ENCODE measurements around the gene TFEB.

Gene TFEB

GRCh38 chr6:41690541-41691330 is 44.7 kb downstream of the TFEB start:
- no peak for DNase-seq (ENCODE audit: low read depth)

GRCh38 chr6:41689171-41690008 is 46.0 kb downstream of the TFEB start:
- no peak for DNase-seq (ENCODE audit: low read depth)

- no peak for DNase-seq (ENCODE audit: low read depth)
These were observed 47.0 kb downstream of the TFEB start for GRCh38 chr6:41688256-41688965.

GRCh38 chr6:41687501-41688175 is 47.8 kb downstream of the TFEB start:
- DNase-seq (ENCODE audit: low read depth), result no peak

- DNase-seq (ENCODE audit: low read depth), result no peak
These were observed 49.6 kb downstream of the TFEB start for GRCh38 chr6:41685641-41686380.

GRCh38 chr6:41684311-41685180 is 50.9 kb downstream of the TFEB start:
- DNase-seq (ENCODE audit: low read depth), result no peak

- peak; percentile 69 for DNase-seq (ENCODE audit: low read depth)
These were observed 51.7 kb downstream of the TFEB start for GRCh38 chr6:41683523-41684310.

GRCh38 chr6:41683273-41683522 is 52.2 kb downstream of the TFEB start:
- DNase-seq (ENCODE audit: low read depth), result no peak

- DNase-seq (ENCODE audit: low read depth), result no peak
These were observed 52.7 kb downstream of the TFEB start for GRCh38 chr6:41682497-41683272.

- peak; percentile 52 for DNase-seq (ENCODE audit: low read depth)
These were observed 53.3 kb downstream of the TFEB start for GRCh38 chr6:41682056-41682477.

- no peak for DNase-seq (ENCODE audit: low read depth)
These were observed 55.0 kb downstream of the TFEB start for GRCh38 chr6:41680182-41680965.

- no peak for DNase-seq (ENCODE audit: low read depth)
These were observed 55.7 kb downstream of the TFEB start for GRCh38 chr6:41679696-41680095.

GRCh38 chr6:41678511-41679084 is 56.8 kb downstream of the TFEB start:
- DNase-seq (ENCODE audit: low read depth), result no peak

GRCh38 chr6:41677124-41677921 is 58.1 kb downstream of the TFEB start:
- no peak for DNase-seq (ENCODE audit: low read depth)

- DNase-seq (ENCODE audit: low read depth), result no peak
These were observed 59.0 kb downstream of the TFEB start for GRCh38 chr6:41676431-41676830.

GRCh38 chr6:41675992-41676391 is 59.4 kb downstream of the TFEB start:
- no peak for DNase-seq (ENCODE audit: low read depth)

- no peak for DNase-seq (ENCODE audit: low read depth)
These were observed 60.1 kb downstream of the TFEB start for GRCh38 chr6:41675176-41675775.

Measured in activated gamma-delta T cell treated with anti-CD3 and anti-CD28 coated beads, Interleukin-2, amount 50 U/mL, for 16 hours (primary cell).